HG03159 (cell line): ENCODE measurements around the gene SH2D1B.

ENCODE experiments used
- ATAC-seq: cut with Tn5 transposase; IDR thresholded peaks from one replicate; pipeline ENCODE4 v1.9.1; 2021; ENCODE audit warnings: mild to moderate bottlenecking, moderate library complexity; ENCODE audit not compliant: unreplicated experiment

The SH2D1B gene

DNA sequence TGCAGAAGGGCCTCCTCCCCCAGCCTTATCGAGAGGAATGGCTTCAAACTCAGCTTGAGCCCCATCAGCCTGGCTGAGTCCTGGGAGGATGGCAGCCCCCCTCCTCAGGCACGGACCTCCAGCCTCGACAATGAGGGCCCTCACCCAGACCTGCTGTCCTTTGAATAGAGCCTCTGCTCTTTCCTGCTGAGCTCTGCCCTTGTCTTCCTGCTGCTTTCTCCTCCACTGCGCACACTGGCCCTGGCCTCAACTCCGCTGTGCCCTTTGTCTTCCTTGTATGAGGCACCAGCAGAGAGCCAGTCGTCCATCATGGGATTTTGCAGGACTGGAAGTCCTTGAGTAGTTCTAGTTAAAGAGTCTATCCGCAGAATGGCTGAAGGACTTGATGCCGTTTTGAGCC is 28.4 kb downstream of the SH2D1B start:
- ATAC-seq: no peak

DNA sequence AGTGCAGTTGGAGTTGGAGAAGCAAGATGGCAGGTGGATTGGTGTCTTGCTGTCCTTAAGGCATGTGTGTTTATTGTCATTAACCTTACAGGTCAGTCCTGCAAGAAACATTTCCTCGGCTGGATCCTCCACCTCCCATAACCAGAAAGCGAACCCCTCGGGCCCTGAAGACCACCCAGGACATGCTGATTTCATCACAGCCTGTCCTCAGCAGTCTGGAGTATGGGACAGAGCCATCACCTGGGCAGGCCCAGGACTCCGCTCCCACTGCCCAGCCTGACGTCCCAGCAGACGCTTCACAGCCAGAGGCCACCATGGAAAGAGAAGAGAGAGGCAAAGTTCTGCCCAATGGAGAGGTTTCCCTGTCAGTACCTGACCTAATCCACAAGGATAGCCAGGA is 28.8 kb downstream of the SH2D1B start:
- no peak for ATAC-seq

DNA sequence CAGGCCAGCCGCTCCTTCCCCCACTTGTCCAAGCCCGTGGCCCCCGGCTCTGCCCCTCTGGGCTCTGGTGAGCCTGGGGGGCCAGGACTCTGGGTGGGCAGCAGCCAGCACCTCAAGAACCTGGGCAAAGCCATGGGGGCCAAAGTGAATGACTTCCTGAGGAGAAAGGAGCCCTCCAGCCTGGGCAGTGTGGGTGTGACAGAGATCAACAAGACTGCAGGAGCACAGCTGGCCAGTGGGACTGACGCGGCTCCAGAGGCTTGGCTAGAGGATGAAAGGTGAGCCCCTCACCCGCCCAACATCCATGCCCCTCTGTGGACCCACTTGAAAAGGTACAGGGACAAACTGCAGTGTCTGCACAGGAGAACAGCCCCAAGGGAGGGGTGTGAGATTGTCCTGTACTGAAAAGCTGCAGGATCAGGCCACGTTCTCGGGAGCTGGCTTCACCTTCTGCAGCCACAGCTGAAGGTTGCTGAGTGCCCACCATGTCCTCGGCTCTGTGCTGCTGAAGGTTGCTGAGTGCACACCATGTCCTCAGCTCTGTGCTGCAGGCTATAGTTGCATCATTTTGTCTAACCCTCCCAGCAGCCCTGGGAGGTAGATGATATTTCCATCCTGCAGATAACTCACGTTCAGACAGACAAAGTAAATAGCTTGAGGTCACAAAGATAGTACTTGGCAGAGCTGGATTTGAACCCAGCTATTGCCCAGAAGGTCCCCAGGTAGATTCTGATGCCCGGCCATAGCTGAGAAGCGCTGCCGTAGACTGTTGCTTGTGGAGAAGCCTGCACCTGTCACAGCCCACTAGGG is 29.8 kb downstream of the SH2D1B start:
- ATAC-seq: no peak

DNA sequence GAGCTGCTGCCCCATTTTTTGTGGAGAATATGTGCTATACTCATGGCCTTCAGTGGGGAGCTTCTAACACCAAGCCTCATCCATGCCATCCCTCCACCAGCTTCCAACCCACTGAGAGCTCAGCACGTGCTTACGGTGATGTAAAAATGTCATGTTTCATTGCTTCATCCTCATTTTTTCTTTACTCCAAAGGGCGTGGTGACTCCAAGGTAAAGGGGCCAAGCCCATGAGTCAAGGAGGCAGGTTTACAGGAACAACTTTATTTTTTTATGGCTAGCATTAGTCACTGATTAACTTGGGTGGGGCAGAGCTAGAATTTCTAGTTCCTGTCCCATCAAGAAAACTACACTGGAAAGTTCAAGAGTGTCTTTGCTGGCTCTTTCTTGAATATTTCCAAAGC is 30.6 kb downstream of the SH2D1B start, which contains the start of gene C1orf226:
TSS of gene C1orf226 (plus strand) at position 346 of the 400 bp plus-strand sequence. CDS start 174 bp downstream, outside the sequence.
- no peak for ATAC-seq

DNA sequence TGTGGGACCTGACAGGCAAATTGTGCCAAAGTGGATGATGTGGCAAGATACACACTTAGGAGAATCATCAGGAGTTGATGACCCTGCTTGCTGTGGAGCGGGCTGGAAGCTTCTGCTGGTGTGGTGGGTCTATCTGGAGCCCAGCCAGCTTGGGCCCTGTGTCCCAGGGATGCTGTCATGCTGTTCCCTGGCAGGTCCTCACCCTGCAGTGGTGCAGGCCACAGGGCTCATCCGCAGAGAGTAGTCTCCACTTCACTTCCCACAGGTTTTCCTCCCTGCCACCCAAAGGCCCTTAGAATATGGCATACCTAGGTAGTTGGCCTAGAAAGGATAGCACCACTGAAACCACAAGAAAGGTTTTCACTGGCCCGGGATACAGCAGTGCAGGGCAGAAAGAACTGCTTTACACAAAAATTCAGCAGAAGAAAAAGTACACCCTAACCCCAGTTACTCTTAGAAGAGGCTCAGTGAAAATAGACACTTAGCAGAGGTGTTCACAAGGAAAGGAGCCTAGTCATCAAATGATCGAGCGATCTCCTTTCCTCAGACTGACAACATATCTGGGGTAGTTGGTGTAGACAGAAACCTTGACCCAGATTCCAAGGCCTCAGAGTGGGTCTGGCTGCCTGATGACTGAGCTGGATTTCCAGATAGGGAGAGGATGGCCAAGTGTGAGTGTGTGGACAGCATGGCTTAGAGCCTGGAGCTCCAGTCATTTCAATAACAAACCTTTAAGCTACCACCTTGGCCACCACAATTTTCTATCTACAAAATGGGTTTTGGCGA is 31.7 kb downstream of the SH2D1B start:
- ATAC-seq: no peak

DNA sequence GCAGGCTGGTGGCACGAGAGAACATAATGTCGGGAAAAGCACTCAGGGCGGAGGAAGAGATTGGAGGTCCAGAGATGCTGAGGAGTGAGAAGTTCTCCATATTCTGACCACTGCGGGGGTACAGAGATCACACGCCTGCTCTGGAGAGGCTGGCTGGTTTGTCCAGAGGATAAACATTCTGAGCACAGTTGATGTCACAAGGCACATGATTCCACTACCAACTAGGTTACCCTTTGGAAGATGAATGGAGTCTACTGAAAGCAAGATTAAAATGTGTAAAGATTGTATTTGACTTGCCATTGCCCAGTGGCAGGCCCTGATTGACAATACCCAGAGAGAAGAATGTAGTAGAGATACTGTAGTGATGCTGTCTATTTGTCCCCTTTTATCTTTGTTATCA is 35.2 kb downstream of the SH2D1B start, which contains the start of gene SPATA46:
TSS of gene SPATA46 (minus strand) at position 164 of the 400 bp plus-strand sequence. CDS start at position 100, 64 bp downstream.
- ATAC-seq: no peak

DNA sequence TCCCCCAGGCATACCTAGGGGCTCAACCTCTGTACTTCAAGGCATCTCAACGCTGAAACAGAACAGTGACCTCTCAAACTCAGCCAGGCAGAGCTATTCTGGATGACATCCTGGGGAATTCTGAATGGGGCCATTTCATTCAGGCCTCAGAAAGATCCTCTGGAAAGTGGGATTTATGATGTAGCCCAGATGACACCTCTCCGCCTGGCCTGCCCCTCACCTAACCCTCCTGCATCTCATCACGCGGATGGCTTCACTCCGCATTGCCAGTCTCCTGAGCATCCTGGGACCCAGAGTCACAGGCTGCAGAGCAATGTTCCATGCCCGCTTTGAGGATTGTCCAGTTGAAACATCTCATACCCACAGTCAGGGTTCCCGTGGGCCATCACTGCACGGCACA is 36.5 kb downstream of the SH2D1B start:
- no peak for ATAC-seq

DNA sequence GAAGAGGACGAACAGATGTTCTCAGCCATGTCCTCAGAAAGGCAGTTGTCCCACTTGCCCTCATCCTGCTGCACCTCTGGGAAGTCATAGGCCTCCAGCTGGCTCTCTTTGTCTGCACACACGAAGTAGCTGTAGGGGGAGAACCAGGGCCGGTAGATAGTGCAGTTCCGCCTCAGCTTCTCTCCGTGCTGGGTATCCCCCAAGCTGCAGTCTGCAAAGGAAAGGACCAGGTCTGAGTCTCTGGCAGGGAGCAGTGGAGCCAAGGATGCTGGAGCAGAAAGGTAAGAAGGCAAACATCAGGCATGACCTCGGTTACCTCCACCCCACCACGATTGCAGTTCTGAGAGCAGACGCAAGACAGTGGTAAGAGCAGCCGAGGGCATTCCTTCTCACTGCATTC is 37.5 kb downstream of the SH2D1B start:
- no peak for ATAC-seq

DNA sequence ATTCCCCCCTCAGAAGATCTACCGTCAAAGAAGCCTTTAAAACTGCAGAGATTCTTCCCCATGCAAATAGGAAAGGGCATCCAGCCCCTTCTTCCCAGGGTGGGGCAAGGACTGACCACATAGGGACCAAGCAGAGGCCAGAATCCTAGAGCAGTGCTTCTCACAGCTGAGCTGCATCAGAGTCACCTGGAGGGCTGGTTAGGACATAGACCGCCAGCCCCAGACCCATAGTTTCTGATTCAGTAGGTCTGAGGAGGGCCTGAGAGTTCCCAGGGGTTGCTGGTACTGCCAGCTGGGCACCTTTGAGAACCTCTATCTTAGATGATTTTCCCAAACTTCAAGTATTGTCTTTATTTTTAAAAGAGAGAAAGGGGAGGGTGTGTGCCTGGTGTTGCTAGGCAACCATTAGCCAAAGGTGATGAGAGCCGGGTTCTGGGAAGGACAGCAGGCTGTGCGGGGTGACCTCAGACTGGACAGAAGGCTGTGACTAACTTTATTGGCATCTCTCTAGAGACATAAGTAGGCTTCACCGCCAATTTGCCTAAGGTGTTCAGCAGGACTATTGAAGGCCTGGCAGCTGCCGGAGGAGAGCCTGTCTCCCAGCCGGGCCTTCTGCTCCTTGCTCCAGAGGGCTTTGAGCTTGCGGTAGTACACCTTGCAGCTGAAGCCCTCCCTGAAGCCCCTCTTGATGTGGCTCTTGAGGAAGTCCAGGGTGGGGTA is 38.2 kb downstream of the SH2D1B start:
- ATAC-seq: no peak

DNA sequence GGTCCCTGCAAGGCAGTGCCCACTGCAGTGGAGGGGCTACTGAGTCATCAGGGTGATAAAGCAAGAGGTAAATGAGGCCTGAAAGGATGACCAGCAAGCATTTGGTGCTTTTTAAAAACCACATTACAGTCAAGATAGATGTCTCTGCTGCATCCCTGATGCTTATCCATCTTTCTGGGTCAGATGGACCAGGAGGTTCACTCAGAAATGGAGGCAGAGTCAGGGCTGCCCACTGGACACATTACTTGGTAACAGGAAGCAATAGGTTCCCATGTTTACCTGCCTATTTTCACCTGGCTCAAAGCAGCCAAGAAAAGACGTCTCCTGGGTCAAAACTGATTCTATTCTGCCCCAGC is 38.9 kb downstream of the SH2D1B start:
- ATAC-seq: no peak

DNA sequence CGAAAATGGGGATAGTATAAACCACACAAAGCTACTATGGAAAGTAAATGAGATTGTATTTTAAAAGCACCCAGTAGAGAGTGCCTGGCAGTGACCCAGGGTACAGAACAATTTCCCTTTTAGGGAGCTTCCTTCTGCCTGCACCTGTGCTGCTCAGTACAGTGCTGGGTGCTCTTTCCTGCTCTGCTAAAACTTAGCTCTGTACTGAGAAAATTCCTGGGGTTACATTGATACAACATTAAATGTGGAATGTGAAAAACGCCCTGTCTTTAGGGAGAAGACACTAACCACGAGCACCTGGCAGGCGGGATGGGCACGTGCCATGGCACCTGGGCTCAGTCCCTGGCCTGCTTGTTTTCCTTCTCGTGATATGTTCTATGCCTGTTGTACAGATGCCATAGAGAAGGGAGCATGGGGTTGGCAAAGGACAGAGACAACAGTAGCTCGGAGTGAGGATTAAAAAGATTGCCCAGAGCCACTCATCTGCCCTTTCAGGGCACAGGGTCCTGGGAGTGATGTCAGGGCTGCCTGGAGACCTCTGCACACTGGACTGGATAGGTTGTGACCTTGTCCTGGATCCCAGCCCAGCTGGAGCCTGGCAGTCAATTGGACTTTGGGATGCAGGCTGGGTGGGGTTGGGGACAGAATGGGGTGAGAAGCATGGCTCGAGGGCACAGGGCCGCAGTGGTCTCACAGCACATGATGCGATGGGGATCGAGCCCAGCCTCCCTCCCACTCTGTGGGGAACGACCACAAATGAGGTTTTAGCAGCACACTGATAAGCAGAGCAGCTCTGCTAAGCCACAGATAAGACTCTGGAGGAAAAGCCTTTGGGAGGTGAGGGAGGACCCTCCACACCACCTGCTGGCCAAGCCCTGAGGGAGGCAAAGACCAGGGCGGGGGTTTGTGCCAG is 39.5 kb downstream of the SH2D1B start:
- ATAC-seq: no peak

DNA sequence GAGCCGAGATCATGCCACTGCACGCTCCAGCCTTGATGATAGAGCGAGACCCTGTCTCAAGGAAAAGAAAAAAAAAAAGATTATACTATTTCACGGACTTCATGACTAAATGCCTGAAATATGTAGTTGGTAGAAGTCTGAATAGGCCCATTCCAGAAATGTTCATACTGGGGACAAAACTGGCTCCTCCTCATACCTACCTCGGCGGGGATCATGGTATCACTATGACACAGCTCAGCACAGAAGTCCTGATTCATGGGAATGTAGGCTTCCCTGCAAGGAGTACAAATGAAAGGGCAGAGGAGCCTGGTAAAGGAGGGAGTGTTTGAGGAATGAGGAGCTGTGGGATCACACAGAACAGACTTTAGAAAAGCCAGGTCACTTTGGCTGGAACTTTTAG is 40.3 kb downstream of the SH2D1B start:
- ATAC-seq: no peak

DNA sequence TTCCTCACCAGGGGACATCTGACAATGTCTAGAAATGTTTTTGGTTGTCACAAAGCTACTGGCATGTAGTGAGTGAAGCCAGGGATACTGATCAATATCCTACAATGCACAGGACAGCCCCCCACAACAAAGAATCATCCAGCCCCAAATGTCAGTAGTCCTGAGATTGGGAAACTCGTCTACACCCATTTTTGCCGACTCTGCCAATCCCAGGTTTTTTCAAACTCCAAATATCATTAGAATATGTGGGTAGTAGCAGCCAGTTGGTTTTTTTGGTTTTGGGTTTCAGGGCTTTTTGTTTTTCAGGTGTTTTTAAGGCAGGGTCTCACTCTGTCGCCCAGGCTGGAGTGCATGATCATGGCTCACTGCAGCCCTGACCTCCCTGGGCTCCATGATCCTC is 41.2 kb downstream of the SH2D1B start:
- no peak for ATAC-seq

DNA sequence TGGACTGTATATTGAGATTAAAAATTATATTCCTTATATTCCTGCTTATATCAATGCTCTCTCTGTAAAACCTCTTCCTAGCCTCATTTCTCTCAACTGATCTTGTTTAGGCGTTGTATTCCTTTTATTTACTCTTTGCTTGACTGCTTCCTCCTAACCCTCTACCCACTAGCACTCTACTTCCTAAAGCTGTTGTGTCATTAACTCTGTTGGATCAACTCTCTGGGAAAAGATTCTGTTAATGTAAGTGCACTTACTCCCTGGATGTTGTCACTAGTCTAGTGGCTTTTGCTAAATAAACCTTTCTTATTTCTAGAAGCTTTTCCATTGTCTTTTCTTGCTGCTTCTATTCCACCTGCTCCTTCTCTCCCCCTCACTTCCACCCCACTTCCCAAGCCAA is 41.8 kb downstream of the SH2D1B start:
- no peak for ATAC-seq

DNA sequence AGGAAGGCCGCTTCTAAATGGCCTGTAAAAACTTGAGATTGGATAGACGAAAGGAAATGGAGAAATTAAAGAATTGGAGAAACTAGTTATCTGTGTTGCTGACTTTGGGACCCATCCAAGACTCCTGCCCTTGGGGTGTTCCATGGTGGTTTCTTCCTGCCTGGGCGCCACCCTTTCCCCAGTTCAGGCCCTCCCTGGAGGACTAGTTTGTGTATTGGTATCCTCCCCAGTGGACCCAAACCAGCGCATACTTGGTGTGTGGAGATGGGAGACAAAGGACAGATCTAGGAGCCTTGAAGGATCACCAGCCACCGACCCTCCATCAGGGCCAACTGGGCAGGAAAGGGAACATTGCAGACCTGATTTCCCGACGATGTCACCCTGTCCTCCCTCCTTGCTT is 42.4 kb downstream of the SH2D1B start:
- ATAC-seq: no peak

DNA sequence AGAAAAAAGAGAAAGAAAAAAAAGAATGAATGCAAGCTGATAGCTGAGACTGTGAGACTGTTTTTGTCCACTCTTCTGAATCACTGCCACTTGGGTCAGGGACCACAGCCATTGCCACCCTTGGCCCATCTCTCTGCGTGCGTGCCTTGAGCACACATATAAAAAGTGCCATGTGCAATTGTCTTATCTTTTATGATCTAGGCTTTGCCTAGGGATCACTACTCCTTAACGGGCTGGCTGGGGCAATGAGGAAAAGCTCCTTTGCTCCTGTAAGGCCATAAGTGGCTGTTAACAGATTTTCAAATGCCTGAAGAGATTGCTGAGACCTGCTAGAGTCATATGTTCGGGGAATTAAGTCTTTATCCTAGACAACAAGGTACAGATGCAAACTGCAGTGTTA is 43.5 kb downstream of the SH2D1B start:
- ATAC-seq: no peak

DNA sequence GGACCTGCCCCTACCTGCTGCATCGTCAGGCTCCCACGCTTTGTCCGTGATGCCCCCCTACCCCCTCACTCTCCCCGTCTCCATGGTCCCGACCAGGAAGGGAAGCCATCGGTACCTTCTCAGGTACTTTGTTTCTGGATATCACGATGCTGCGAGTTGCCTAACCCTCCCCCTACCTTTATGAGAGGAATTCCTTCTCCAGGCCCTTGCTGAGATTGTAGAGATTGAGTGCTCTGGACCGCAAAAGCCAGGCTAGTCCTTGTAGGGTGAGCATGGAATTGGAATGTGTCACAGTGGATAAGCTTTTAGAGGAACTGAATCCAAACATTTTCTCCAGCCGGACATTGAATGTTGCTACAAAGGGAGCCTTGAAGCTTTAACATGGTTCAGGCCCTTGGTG is 44.2 kb downstream of the SH2D1B start:
- ATAC-seq: no peak

DNA sequence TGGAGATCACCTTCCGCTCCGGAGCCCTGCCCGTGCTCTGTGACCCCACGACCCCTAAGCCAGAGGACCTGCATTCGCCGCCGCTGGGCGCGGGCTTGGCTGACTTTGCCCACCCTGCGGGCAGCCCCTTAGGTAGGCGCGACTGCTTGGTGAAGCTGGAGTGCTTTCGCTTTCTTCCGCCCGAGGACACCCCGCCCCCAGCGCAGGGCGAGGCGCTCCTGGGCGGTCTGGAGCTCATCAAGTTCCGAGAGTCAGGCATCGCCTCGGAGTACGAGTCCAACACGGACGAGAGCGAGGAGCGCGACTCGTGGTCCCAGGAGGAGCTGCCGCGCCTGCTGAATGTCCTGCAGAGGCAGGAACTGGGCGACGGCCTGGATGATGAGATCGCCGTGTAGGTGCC is 44.9 kb downstream of the SH2D1B start:
- no peak for ATAC-seq

DNA sequence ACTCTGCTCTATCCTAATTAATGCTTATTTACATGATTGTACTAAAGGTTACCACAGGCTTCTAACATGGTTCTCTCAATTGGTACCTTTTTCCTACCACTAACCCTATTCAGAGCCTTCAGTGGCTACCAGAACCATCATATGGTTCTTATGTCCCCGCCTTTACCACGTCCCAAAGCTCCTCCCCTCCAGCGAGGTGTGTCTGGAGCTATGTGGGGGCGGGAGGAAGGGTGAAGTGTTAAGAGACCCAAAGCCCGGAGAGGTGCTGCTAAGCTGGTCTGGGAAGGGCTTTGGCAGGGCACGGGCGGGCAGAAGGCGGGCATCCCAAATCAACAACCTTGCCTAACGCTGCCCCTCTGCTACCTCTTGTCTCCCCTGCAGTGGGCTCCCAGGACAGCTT is 45.3 kb downstream of the SH2D1B start:
- ATAC-seq: no peak

DNA sequence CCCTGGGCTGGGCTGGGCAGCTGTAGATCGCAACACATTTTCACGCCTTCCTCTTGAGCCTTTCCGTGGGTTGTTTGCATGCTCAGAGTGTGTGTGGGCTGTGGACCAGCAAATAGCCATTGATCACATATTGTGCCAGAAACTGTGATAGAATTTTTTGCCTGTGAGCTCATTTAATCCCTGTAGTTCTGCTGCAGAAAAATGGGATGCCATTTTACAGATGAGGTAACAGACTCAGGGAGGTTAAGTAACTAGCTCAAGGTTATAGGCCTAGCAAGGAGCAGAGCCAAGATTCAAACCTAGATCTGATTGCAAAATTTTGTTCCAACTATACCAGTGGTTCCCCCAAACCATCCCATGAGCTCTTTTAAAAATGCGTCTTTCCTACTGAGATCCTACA is 45.8 kb downstream of the SH2D1B start:
- ATAC-seq: no peak
